H1 (cell line): ENCODE measurements around the gene PLCL2.
"Not testable (repeated sequence)": the region's sequence is repeated elsewhere in the genome, so short reads cannot be mapped to it uniquely, and the experiment has no call there.

Experiments
- JUND ChIP-seq: IDR thresholded peaks from 2 replicates; pipeline ENCODE4 v1.6.1; 2011; ENCODE audit warnings: mild to moderate bottlenecking, improper control_type of control experiment, low read length
- RFX5 ChIP-seq: IDR thresholded peaks from 2 replicates; pipeline ENCODE4 v1.6.1; 2011; ENCODE audit warnings: low read depth, low read length, improper control_type of control experiment, borderline replicate concordance
- TEAD4 ChIP-seq: IDR thresholded peaks from 2 replicates; pipeline ENCODE4 v1.6.1; 2012; ENCODE audit warnings: low read depth, low read length, inconsistent platforms, mixed read lengths

DNA sequence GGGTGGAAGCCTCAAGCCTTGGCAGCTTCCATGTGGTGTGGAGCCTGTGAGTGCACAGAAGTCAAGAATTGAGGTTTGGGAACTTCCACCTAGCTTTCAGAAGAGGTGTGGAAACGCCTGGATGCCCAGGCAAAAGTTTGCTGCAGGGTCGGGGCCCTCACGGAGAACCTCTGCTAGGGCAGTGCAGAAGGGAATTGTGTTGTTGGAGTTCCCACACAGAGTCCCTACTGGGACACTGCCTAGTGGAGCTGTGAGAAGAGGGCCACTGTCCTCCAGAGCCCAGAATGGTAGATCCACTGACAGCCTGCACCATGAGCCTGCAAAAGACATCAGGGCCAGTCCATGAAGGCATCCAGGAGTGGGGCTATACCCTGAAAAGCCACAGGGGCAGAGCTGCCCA is 243.9 kb downstream of the PLCL2 start:
- TF ChIP-seq RFX5, TEAD4, JUND: not testable (repeated sequence)
